Thyroid gland (tissue), 4 donors: ENCODE results near the gene SWT1. TPM values are rescaled to one million over a fixed set of nuclear protein-coding genes. Genes with fewer than 3 reads are reported as not detected.

ENCODE experiments used
- DNase-seq, 2 donors: peaks; one replicate each; pipeline ENCODE4 v3.0.0-alpha.2; 2019
- H3K27ac ChIP-seq, 3 donors: fragments of 200-600 bp; sonication (generic); 1 replicate in 2 of 3; 2 replicates in 1 of 3; pipeline ENCODE4 v1.5.1; 2016 to 2019; ENCODE audit warnings: mild to moderate bottlenecking in 1 of 3, moderate library complexity in 1 of 3
- H3K27me3 ChIP-seq: fragments of 200-600 bp; sonication (generic); one replicate; pipeline ENCODE4 v1.5.1; 2019
- H3K36me3 ChIP-seq, 2 donors: fragments of 200-600 bp; sonication (generic); one replicate each; pipeline ENCODE4 v1.5.1; 2016 to 2019
- H3K4me1 ChIP-seq, 2 donors: fragments of 200-600 bp; sonication (generic); one replicate each; pipeline ENCODE4 v1.5.1; 2017 to 2019
- H3K4me3 ChIP-seq, 3 donors: fragments of 200-600 bp; sonication (generic); replicated peaks in 1 of 3; 1 replicate in 2 of 3; 2 replicates in 1 of 3; pipeline ENCODE4 v1.5.1; 2016; ENCODE audit warnings: mild to moderate bottlenecking in 1 of 3
- H3K9me3 ChIP-seq: fragments of 200-600 bp; sonication (generic); one replicate; pipeline ENCODE4 v1.5.1; 2017
- CTCF ChIP-seq, 6 experiments: fragments of 200-600 bp in 3 of 6; fragments of 450-650 bp in 3 of 6; sonication (generic) in 3 of 6; IDR thresholded peaks; one replicate each; pipeline ENCODE4 v1.5.1; 2016 to 2019; ENCODE audit warnings: antibody characterized with exemption in 6 of 6, mild to moderate bottlenecking in 2 of 6, inconsistent platforms in 1 of 6, moderate library complexity in 1 of 6
- POLR2A ChIP-seq, 2 donors: fragments of 450-650 bp; IDR thresholded peaks; one replicate each; pipeline ENCODE4 v1.6.1; 2017; ENCODE audit warnings: antibody characterized with exemption in 2 of 2, mild to moderate bottlenecking in 2 of 2, moderate library complexity in 1 of 2
- WGBS, 2 donors: methylation state at CpG; one replicate each; pipeline ENCODE4 v1.1.5; 2017; 5-methylcytosine and 5-hydroxymethylcytosine counted together
- intact Hi-C: fragments of 100-400 bp; cut with DNase I; formaldehyde crosslinking; loops from one replicate; pipeline ENCODE4 v1.15.1; 2023
- total RNA-seq, 4 donors: library from RNA; depleted of rRNA; stranded (reverse); fragments of >200 nt; gene quantifications; one replicate each; pipeline ENCODE4 v1.2.3, GENCODE V29; 2016

SWT1 gene
- total RNA-seq, 4 donors from 2014 or later = 9.4 to 13.4 (median 11.4) TPM

GRCh38 chr1:185300152-185300551 lies 143.2 kb downstream of the SWT1 start:
- H3K9me3 ChIP-seq = no peaks in the 10 kb centered on the region
- H3K36me3 ChIP-seq = peaks cover 49 to 59% of the 10 kb centered on the region in 2 donors
- H3K27me3 ChIP-seq = no peaks in the 10 kb centered on the region
- H3K27ac ChIP-seq = no peak overlapping the region
- TF ChIP-seq POLR2A (IDR thresholded peaks at IDR 0.05) = no peak
- TF ChIP-seq CTCF (IDR thresholded peaks at IDR 0.05) = no peak
- DNase-seq = no peak
- H3K4me1 ChIP-seq = no peaks in the 10 kb centered on the region
- intact Hi-C loops = no loop called here
- no peak overlapping the region for H3K4me3 ChIP-seq
- WGBS, 2 donors = 92 to 97% methylated on average over 6 of the region's 6 CpGs

GRCh38 chr1:185305419-185305818 lies 148.5 kb downstream of the SWT1 start:
- H3K36me3 ChIP-seq = peaks cover 44 to 48% of the 10 kb centered on the region in 2 donors
- H3K27me3 ChIP-seq = no peaks in the 10 kb centered on the region
- TF ChIP-seq POLR2A (IDR thresholded peaks at IDR 0.05) = no peak
- TF ChIP-seq CTCF (IDR thresholded peaks at IDR 0.05) = no peak
- H3K9me3 ChIP-seq = no peaks in the 10 kb centered on the region
- intact Hi-C loops = no loop called here
- no peak overlapping the region for H3K27ac ChIP-seq
- DNase-seq = no peak
- H3K4me1 ChIP-seq = no peaks in the 10 kb centered on the region
- H3K4me3 ChIP-seq = no peak overlapping the region
- 97 to 99% methylated on average over 3 of the region's 3 CpGs for WGBS, 2 donors

DNA sequence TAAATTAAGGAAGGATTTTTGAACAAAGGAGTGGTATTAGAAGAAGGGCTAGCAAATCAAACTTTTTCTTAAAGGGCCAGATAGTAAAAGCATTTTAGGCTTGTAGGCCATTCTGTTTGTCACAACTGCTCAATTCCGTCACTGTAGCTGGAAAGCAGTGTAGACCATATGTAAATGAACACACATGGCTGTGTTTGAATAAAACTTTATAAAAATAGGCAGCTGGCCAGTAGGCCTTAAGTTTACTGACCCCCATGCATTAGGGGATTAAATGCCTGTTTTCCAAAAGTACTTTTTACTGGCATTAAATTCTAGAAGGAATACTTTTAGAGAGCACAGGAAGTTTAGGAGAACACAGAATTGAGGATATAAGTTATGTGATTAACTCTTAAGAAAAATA lies 151.2 kb downstream of the SWT1 start:
- intact Hi-C loops = no loop called here
- no peak for DNase-seq
- Histone ChIP-seq H3K27ac (no peak overlapping the region), H3K36me3 (peaks cover 32 to 38% of the 10 kb centered on the region in 2 donors), H3K4me3 (no peak overlapping the region), H3K27me3 (no peaks in the 10 kb centered on the region), H3K9me3 (no peaks in the 10 kb centered on the region), H3K4me1 (peaks cover 4 to 6% of the 10 kb centered on the region in 2 donors)
- WGBS, 2 donors = 93 to 97% methylated on average over 1 of the region's 1 CpG
- no peak for TF ChIP-seq POLR2A (IDR thresholded peaks at IDR 0.05)
- no peak for TF ChIP-seq CTCF (IDR thresholded peaks at IDR 0.05)

DNA sequence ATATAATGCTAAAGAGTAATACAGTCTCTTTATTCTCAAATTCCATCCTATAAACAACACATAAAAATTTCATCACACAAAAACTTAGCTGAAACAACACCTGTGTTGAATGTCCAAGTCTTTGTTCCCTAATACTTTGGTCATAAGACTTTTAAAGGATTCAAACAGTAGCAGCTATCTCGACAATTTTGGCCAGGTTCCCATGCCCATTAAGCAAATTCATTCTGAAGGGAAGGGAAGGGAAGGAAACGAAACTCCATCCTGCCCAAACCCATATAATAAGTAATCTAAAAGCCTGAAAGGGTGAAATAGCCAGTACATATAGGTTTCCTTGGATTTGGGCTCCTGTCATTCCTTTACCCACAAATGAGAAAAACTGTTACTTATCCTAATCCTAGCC lies 152.6 kb downstream of the SWT1 start:
- intact Hi-C loops = no loop called here
- 39 to 49% methylated on average over 2 of the region's 2 CpGs for WGBS, 2 donors
- no peak for DNase-seq
- H3K4me1 ChIP-seq = peaks cover 11% of the 10 kb centered on the region in 2 donors
- TF ChIP-seq POLR2A (IDR thresholded peaks at IDR 0.05) (no peak), CTCF (IDR thresholded peaks at IDR 0.05) (no peak)
- no peak overlapping the region for H3K27ac ChIP-seq
- peaks cover 29 to 38% of the 10 kb centered on the region in 2 donors for H3K36me3 ChIP-seq
- no peaks in the 10 kb centered on the region for H3K9me3 ChIP-seq
- no peaks in the 10 kb centered on the region for H3K27me3 ChIP-seq
- no peak overlapping the region for H3K4me3 ChIP-seq

DNA sequence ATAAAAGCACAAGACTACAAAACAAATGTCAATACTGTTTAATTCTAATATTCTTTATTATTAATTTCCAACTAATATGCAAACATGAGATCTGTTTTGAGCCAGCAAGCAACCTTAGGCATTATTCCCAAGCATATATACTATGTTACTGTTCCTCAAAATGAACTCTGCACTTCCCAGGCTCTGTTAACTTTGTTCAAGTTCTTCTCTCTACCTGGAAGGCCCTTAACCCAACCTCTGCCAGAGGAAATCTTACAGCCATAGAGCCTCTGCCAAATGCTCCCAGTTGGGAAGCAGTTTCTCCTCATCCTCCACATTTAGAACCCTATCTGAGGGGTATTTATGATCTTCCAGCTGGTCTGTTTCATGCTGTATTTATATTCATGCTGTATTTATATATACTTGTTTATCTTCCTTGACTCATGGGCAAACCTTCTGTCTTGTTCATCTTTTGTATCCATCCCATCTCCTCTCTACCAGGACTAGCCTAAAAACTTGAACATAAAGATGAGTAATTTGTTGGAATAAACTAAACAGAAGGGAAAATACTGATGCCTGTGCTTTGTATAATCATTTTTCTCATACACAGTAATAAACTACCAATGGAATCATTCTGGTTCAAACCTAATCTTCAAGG lies 154.7 kb downstream of the SWT1 start:
- peaks cover 20 to 22% of the 10 kb centered on the region in 2 donors for H3K4me1 ChIP-seq
- peaks cover 12 to 18% of the 10 kb centered on the region in 2 donors for H3K36me3 ChIP-seq
- no peak overlapping the region for H3K4me3 ChIP-seq
- H3K9me3 ChIP-seq = no peaks in the 10 kb centered on the region
- no peaks in the 10 kb centered on the region for H3K27me3 ChIP-seq
- no peak for DNase-seq
- TF ChIP-seq POLR2A (IDR thresholded peaks at IDR 0.05) (no peak), CTCF (IDR thresholded peaks at IDR 0.05) (no peak)
- intact Hi-C loops = loop anchor here (10.0 kb wide), 1 partner anchor 1063 kb away; the partner anchor contains the start of genes ODR4 and TPR
- no peak overlapping the region for H3K27ac ChIP-seq
